Fibroblast of skin of abdomen (primary cell): ENCODE results near the gene ATXN7L1.
"Not testable (repeated sequence)": the region's sequence is repeated elsewhere in the genome, so short reads cannot be mapped to it uniquely, and the experiment has no call there.

Experiments used
- DNase-seq: peaks from one replicate; pipeline ENCODE4 v3.0.0-alpha.2; 2013

ATXN7L1 gene

DNA sequence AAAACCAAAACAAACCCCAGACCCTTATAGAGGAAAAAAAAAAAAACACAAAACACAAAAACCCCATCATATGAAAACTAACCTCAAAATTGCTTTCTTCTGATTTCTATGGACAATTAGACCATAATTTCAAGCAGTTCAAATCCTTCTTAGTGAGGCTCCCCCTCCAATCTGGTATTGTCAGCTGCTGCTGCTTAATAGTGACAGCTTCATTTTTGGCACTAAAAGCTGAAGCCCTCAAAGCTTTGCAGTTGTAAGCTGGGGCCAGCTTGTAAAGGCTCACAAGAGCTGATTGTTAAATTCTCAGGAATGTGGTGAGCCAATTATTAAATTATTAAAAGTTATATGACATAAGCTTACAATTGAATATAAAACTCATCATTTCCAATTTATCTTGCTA lies 21.9 kb downstream of the ATXN7L1 start:
- DNase-seq: no peak

DNA sequence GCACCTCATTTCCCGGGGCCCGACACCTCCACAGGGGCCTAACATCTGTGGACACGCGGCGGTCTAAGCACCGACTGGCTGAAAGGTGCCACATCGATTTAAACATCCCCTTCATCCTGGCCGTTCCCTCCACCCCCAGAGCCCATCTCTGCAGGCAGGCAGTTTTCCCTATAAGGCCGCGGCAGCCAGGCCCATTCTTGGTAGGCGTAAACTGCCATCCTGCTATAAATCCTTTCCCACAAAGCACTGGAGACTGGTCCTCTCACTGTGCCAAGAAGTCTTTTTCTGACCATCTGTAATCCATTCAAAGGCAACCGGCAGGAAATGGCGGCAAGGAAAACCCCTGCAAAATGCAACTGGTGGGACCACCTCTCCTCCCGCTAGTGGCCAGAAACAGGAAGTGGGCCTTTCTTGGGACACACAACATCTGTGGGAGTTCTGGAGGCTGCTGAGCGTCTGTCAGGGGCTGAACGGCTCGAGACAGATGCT lies 22.4 kb downstream of the ATXN7L1 start:
- peak; percentile 70 for DNase-seq

DNA sequence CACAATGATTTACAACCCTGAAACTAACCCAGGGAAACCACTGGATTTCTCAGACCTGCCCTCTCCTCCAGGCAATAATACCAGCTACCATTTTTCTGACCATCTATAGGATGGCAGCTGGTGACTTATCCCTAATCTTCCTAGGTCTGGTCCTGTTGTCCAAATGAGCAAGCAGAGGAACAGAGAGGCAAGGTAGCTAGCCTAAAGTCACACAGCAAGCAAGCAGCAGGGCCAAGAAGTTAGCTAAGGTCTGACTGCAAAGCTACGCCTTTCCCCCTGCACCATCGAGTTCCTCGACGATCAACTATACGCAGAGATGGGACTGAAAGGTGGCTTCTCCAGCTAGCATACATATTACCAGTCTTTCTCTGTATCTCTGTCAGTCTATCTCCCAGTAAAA lies 25.3 kb downstream of the ATXN7L1 start:
- no peak for DNase-seq

DNA sequence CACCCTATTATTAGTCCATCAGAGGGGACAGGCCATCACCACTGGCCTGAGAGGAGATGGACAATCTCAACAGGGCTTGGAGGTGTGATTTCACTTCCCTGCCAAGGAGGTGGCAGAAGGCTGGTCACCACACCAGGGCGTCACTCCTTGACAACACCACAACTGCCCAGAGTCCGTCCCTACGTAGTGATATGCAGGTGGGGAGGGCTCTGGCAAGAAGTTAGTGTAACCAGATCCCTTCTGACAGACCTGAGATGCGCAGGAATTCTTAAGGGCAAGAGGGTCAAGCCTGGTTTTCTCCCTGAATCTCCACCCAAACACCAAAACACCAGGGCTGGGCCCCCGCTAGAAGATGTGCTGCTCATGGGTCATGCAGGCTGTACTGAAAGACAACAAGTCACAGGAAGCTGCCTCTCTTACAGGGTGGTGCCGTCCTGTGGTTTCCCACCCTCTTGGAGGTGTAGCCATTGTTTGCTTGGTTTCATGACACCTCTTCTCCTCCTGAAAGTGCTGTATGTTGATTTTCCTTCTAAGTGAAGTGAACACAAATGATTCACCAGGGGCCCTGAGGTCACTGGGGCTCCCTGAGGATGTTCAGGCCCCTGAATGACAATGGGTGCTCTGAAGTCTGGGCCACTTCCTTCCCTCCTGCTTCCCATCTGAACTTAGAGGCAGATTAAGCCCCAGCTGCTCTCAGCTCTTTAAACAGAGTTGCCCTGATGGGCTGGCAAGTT lies 27.1 kb downstream of the ATXN7L1 start:
- no peak for DNase-seq

DNA sequence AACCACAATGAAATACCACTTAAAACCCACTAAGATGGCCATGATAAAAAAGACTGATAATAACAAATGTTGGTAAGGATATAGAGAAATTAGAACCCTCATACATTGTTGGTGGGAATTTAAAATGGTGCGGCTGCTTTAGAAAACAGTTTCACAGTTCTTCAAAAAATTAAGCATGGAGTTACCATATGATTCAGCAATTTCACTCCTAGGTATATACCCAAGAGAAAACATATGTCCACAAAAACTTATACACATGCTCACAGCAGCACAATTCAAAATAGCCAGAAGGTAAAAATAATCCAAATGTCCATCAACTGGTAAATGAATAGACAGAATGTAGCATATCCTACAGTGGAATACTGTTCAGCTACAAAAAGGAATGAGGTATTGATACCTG lies 30.0 kb downstream of the ATXN7L1 start:
- no peak for DNase-seq

DNA sequence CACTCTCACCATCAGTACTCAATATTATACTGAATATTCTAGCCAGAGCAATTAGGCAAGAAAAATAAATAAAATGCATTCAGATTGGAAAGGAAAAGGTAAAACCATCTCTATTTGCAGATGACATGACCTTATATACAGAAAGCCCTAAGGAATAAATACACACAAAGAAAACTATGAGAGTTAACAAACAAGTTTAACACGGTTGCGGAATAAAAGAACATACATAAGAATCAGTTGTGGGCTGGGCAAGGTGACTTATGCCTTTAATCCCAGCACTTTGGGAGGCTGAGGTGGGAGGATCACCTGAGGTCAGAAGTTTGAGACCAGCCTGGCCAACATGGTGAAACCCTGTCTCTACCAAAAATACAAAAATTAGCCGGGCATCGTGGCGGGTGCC lies 31.7 kb downstream of the ATXN7L1 start:
- not testable (repeated sequence) for DNase-seq

DNA sequence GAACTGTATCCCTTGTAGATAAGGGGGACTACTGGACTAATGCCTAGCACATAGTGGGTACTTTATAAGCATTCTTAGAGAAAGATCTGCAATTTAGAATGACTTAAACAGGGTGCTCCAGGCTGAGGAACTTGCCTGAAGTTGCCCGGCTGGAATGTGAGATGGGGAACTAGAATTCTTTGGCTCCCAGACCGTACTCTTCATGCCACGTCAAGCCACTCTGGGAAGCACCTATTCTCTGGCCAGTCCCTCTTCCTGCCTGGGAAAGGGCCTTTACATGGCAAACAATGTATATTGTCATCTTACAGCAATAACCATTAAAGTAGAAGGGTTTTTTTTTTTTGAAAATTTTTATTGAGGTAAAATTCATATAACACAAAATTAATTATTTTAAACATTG lies 34.5 kb downstream of the ATXN7L1 start:
- no peak for DNase-seq

DNA sequence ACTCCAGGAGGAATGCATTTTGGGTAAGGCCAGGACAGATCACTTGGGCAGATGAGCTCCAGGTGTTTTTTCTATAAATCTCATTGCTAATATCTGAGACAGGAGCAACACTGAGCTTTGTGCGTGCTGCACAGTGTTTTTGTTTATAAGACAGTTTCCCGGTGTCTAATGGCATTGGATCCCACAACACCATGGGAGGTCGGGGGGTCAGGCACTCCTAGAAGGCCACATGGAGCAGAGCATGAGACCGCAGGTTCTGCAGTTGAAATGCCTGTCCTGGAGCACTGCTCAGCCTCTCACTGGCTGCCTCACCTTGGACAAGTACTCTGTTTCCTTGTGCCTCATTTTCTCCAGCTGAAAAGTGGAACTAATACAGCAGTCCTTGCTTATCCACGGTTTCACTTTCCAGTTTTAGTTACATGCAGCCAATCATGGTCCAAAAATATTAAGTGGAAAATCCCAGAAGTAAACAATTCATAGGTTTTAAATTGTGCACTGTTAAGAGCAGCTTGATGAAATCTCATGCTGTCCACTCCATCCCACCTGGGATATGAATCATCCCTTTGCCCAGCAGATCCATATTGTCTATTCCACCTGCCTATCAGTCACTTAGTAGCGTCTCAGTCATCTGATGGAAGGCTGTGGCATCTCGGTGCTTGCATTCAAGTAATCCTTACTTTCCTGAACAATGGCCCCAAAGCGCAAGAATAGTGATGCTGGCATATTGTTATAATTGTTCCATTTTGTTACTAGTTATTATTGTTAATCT lies 35.2 kb downstream of the ATXN7L1 start:
- no peak for DNase-seq

DNA sequence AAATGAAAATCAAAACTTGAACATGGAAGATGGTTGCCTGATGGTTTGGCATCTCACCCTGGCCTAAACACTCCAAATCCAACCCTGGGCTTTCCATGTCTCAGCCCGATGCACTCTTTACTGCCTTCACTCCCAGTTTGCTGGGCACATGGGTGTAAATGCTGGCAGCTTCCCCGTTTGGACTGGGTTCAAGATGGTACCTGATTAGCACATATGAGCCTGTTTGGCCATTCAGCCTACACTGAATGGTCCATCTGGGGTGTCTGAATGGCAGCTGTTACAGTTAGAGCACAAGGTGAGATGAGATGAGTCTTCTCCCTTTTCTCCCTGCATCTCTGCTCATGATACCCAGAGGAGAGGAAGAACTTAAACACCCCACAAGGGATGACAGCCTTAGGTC lies 37.1 kb downstream of the ATXN7L1 start:
- DNase-seq: no peak

DNA sequence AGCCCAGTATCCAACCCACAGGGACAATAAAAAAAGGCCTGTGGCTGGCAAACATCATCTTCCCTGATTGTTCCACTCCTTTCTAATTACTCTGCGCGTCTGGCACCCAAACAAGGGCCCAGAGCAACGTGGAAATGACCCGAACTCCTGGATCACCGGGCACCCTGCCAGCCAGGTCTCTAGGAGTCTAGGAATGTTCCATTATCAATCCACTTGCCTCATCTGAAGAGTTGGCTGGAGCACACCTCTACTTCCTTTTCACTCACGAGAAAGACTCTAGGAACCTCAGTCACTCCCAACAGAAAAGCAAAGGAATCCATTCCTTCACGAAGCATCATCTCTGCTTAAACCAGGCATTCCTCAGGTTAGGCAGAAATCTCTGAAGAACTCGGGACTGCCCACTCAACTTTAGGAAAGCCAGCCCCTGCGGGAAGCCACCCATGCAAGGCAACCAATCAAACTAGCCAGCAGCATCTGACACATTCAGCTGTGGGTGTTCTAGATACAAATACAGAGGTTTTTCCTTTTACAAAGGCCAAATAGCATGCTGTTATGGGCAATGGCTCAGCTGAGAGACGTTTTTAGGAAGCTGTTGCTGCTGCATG lies 37.7 kb downstream of the ATXN7L1 start:
- peak; percentile 19 for DNase-seq

DNA sequence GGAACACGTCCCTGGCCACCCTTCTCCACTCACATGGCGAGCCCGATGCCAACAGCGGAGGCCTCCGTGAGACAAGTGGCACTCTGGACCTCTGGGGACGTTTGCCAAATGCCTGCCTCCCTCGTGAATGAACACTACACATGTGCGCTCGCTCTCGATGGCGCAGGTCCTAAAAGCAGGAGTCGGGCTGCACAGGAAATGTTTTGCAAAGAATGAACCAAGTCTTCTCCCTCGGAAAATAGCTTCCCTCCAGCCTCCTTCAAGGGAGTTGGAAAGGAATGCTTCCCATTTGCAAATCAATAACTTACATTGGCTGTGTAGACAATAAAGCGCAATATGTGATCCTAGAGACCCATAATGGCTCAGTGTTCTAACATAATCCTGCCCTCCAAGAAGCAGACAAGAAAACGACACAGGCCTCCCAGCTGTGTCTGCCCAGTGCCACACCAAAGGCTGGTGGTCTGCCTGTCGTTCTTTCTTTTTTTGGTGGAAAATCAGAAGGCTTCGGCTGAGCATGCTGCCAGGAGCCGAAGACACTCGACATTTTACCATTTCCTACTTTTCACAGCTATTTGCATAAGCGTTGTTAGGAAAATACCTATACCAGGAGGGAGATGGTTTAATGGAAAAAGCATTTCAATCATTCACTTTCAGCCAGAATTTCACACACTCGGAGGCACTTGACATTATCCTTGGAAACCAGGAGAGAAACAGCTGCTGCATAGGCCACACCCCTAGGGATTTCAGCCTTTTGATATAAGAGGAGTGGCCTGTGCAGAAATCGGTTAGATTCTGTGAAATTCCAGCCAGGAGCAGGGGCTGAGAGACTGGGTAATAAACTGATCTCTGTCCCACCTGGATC lies 38.4 kb downstream of the ATXN7L1 start:
- DNase-seq: no peak

DNA sequence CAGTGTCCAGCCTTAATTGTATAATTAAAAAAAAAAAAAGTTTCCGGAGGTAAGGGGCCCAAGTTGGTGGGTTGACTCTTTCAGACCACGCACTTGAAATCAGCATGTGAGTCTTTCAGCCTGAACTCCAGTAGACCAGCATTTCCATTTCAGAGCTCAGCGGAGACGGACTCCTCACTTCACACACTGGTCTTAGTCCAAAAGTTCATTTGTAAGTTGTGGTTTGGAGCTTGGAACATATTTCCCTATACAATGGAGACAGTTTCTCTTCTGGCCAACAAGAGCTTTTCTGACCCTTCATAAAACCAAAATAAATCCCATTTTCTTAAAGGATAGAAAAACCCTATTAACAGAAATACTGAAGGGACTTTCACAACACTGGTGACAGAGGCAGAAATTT lies 41.0 kb downstream of the ATXN7L1 start:
- no peak for DNase-seq

DNA sequence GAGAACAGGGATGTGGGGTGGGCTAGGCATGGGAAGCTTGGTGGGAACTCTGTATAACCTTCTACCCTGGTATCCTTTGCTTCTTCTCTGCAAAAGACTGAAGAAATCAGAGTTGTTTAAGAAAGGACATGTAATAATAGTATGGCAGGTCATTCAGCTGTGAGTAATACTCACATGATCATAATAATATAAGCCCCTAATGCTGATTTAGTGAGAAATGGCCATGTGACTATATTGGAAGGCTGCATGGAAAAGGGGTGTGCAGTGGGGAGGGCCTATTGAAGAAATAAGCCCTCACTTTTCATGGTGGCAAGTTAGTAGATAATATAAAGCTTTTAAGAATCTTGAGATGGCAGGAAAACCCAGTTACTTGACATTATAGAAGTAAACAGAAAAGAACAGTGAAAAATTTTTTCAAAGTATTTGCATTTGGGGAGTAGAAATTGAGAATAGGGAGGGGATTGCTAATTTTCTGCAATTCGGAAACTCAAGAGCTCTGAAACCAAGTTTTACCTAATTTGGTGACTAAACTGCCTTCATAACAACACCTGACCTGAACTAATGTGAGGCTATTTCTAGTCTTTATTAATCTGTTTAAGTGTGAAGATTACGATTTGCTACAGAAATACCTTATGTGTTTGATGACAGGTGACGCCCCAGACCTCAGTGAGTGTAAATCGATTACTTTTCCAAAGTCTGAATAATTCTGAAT lies 44.4 kb downstream of the ATXN7L1 start:
- DNase-seq: no peak

DNA sequence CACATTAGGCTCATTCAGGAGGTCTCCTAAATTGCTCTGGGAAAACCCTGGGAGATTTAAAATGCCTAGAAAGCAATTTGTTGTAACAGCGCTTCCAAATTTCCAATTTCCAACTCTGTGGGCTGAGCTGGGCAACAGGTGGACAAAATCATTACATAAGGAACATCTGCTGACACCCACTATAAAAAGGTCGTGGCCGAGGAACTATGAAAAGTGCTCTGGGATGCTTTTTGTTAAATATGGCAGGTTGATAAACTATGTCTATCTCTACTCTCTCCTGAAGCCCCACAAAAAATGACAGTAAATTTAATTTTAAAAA lies 45.1 kb downstream of the ATXN7L1 start:
- no peak for DNase-seq

DNA sequence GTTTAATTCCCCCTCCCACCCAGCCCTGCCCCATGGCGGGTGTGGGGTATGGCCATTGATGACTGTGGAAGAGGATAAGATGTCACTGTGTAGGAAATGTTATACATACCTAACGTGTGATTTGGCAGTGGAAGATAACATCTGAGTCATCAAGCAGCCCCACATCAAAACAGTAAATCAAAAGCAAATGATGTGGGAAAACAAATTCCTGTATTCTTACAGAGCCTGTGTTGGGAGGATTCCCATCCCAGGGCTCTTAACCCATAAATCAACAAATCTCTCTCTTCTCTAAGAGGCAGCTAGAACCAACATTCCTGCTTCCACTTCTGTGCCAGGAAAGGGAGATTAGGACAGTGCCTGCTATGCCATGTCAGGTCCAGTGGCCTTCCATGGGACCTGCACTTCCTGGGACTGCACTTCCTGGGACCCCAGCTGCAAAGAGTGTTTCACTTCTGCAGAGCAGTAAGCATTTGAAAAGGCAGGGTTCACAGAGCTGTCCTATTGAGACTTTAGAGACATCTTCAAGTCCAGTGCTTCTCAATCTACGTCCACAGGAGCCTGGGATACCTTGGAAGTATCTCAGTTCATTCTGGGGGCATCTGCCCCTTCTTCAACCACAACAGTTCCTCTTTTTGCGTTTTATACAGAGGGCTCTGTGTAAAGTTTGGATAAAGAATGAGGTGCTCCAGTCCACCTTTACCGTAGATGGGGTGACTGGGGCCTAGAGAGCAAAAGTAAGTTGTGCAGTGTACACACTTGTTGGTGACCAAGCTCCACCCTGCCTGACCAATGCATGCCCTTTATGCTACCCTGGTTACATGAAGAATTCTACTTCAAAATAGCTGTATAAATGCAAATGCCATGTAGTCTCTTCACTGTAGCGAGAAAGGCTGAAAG lies 45.7 kb downstream of the ATXN7L1 start:
- DNase-seq: peak; percentile 98

DNA sequence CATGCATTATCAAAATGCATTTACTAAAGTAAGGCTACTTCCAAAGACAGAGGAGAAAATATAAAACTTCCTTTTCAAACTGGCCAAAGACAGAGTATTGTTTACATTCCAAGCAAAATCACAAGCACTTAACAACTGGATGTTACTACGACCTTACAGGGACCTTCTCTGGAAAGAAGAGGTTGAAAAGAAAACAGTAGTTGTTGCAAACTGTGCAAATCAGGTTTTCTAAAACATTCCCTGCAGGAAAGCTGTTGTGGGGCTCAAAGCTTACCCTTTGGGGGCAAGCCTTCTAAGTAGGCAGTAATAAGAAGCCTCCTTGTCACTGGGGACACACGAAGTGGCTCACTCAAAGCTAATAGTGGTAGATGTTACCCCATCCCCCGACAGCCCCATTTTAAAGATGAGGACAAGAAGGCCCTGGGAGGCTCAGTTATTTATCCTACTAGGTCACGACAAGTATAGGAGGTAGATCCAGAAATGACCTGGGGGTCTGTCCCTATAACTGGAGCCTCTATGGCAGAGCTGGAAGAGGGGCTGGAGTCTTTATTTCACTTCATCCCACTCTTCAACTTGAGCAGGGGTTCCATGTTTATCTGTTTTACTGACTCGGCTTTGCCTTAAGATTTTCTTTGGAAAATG lies 46.6 kb downstream of the ATXN7L1 start:
- DNase-seq: no peak

DNA sequence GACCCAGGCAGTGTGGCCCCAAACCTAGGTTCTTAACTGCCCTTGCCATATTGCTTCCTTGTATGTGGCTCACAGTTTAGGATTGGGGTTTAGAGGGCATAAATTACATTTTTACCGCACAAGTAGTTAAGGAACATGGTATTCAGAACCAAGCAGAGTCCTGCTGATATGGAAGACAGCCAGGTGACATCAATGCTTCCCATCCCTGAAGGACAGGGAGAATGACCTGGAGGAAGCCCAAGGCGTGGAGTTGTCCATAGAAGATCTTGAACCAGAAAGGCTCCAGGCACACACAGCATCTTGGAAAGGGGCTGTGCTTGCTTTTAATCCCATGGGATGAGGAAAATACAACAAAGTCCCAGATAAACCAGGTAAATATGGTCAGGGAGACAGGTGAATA lies 48.3 kb downstream of the ATXN7L1 start:
- DNase-seq: no peak

DNA sequence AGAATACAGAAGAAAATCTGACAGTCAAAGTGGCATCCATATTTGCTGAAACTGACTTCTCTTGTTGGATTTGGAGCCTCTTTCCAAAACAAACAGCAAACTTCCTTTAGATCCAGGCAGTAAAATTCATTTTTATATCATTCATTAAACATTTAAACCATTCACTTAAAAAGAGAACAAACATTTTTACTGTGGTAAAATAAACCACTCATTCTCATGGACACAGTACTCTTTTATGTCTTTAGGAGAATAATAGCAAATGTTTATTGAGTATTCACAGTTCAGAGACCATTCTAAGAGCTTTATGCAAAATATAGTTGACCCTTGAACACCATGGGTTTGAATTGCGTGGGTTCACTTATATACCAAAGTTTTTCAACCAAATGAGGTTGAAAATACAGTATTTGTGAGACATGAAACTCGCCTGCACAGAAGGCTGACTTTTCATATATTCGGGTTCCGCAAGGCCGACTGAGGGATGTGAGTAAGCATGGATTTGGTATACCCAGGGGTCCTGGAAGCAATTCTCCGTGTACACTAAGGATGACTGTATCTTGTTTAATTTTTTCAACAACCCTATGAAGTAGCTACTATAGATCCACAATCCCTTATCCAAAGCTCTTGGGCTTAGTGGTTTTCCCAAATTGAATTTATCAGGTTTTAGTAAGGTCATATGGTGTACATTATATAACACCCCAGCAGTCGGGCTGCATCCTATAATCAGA lies 49.1 kb downstream of the ATXN7L1 start:
- DNase-seq: peak; percentile 47

DNA sequence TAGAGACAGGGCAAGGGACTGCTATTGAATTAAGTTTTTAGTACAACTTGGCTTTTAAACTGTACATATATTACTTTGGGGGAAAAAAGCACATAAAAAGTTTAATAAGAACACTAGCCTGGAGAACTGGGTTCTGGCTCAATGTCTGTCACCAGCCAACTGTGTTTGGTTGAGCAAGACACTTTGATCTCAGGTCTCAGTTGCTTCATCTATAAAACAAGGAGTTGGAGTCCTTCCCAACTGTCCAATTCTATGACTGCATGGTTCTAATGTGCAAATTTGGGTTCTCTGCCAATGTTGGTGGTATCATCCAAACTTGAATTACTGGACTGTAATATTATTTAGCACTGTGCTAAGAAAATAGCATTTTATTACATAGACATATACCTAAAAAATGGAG lies 50.3 kb downstream of the ATXN7L1 start:
- DNase-seq: peak; percentile 32

DNA sequence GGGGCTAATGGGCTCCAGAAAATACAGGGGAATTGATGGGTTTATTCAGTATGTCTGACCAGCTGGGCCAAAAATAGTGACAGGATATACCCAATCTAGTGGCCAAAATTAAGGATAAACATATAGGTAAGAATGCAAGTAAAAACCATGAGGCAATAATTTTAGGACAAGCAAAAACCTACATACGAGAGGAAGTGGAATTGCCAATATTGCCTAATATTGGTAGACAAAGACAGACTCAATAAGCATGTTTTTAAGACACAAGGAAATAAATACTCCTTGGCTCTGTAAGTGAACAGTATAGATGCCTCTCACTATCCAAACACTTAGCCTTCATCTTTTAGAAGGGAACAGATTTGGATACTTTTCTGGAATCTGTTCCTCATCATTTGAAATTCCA lies 51.0 kb downstream of the ATXN7L1 start:
- DNase-seq: no peak
